Measurements from ENCODE around the gene ABCA4. TPM values are rescaled to one million over a fixed set of nuclear protein-coding genes. Genes with fewer than 3 reads are reported as not detected.

ABCA4 gene
- total RNA-seq, 1 donor from 2014 or later = 487 TPM

DNA sequence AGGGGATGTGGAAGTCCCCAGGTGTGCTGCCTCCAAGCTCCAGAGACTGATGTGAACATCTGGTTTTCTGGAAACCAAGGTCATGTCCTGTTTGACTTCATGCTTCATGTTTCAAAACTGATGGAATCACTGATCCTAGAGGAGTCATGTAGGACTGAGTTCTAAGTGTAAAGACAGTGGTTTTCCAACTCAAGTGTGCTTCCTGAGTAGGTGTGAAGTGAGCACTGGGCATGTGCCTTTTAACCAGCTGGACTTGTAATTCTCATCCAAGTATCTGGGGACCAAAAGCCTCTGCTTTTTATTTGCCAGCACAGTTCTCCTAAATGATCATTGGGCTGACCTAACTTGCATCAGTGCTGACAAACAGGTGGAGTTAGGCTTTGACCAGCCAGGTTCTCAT is 36.9 kb downstream of the ABCA4 start:
- DNase-seq (ENCODE audit: low read depth in 2 of 2) = peak in 1 of 2 donors; percentile 33

DNA sequence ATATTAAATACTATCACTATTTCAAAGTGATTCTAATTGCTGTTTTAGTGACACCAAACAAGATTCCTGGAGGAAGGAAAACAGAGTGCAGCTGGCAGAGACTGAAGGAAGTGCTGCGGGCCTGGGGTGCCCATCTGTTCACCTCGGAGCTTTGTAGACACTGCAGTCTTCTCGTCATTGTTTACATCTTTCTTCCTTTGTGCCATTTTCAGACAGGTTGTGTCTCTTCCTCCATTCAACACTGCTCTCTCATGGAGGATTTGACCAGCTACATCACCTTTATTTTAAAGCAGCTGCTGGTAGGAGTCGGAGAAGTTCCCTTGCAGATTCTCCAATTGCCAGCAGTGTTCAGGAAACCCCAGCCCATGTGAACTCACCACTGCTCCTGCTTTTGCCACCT is 37.3 kb downstream of the ABCA4 start:
- DNase-seq (ENCODE audit: low read depth in 2 of 2) = peak in 1 of 2 donors; percentile 62

DNA sequence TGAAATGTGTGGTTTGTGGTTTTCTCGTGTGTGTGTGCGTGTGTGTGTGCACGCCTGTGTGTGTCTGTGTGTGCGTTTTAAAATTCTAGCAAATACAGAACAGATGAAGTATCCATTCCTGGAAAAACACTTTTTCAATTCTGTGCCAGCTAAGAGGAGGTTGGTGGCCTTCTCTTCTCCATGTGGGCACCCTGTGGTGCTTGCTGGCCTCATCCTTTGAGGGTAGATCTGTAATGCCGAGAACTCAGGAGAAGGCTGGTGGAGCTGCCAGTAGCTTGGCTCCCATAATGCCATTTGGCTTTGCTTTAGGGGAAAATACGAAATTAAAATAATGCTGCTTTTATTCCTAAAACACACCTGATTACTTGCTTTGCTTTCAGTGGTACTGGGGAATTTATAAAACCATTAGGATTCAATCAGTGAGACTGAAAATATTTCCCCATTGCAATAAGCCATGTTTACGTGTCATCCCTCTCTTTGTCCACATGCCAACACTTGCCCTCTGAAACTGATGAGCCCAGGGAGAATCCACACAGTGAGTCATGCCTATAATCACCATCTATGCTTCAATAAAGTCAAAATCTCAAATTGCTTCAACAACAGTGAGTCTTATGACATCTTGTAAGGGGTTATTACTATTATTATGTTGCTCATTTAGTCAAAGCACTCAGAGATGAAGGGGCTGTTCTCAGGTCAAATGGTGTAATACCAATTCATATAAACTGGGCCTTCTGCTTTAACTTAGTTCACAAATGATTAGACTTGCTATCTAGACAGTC is 39.2 kb downstream of the ABCA4 start:
- peak; percentile 64 to 72 for DNase-seq (ENCODE audit: low read depth in 2 of 2)

DNA sequence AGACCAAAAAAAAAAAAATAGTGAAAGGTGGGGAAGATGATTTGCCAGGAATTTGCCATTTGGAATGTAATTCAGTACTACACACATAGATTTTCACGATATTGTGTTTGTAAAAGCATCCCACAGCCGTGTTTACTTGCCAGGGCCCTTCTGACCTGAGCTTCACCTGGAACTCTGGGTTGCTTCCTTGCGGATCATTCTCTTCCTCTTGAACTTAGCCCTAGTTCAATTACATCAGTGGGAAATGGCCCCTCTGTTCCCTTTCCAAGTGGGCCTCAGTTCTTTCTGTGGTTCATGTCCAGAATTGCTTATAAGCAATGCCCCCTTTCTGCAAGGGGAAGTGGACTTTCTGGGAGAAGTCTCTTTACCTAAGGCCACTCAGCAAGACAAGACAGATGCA is 41.0 kb downstream of the ABCA4 start:
- DNase-seq (ENCODE audit: low read depth in 2 of 2) = peak in 1 of 2 donors; percentile 62

DNA sequence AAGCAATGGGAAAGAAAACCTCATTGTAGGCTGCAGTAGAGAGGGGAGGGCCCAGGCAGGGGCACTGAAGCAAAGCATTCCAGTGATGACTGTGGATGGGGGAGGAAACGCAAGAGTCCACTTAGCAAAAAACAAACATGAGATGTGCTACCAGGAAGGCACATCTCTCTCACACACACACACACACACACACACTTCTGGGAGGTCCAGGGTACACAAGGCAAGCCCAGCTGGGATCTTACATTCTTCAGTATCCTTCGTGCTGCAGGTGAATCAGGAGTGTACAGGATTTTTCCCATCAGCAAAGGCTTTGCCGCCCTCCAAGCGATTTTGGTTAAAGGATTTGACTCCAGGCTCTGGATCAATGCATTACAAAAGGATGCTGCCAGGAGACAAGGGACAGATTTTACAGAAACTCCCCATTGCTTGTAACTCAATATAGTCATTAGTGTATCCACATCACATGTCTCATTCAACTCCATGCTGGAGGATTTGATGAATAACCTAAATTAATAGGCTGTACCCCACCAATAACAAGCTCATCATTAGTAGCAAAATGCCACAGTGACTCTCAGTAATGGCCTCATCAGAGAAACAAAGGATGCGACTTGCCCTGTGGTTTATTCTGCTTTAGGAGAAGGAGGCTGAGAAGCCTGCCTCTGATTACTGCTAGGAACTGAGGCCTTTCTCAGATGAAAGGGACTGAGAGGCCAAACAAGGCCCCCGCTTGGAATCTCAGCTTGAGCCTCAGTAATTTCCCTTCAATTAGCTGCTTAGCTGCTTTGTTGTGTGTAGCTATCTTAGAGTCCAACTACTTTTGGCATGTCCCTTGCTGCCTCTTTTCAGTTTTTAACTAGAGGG is 41.6 kb downstream of the ABCA4 start:
- DNase-seq (ENCODE audit: low read depth in 2 of 2) = peak; percentile 27 to 35

DNA sequence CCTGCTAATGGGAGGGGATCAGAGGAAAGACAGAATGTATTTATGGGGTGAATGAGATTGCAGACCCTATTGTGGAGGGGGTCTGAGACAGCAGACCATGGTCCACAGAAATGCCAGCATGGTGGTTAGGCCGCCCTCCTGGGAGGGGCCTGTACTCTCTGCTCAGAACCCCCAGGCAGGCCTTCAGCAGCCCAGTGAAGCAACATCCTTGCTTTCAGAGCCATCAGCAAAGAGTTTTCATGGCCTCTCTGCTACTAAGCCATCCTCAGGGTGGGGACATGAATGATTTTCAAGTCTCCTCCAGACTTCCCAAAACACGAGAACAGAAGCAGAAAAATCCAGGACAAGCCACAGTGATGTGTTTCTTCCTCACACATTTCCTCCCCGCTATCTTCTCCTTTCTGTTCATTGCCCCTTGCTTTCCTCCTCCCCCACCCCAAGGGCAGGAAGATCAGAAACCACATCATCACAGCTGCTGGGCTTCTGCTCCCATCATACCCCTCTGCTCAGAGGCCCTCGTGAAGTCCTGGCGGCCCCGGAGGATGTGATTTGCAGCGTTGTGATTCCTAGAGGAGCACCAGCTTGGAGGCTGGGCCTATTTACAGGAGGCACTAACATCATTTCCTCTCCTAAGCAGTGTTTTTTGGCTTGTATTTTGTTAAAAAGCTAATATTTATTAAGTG is 48.0 kb downstream of the ABCA4 start:
- peak; percentile 27 to 33 for DNase-seq (ENCODE audit: low read depth in 2 of 2)

DNA sequence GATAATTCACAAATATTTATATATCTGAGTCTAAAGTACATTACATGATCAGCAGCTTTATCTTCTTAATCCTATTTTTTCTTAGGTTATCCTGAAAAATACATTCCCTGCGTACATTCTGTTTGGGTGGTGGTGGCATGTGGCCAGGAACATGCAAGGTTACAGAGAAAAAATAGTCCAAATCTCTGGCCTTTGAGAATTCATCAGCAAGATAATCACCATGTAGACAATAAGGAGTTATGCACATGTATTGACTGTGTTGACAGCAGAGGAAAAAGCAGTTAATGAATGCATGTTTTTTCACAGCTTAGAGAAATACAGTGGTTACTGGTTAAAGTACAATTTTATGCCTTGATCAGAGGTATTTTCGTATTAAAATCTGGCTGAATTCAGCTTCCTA is 49.0 kb downstream of the ABCA4 start:
- DNase-seq (ENCODE audit: low read depth in 2 of 2) = peak in 1 of 2 donors; percentile 47

DNA sequence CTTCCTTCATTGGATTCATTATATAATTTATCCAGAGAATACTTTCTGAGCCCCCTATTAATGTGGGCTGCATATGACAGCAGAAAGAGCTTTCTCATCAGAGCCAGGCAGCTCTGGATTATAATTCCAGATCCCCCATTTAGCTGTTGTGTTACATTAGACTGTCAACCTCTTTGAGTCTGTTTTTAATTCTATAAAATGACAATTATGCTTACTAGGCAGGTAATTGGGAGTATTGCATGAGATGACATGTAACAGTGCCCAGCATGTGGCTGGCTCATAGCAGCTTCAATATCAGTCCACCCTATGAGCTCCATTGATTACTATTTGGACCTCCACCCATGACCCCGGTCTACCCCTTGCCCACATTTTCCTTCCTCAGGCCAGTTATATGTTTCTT is 49.6 kb downstream of the ABCA4 start:
- no peak for DNase-seq (ENCODE audit: low read depth in 2 of 2)

DNA sequence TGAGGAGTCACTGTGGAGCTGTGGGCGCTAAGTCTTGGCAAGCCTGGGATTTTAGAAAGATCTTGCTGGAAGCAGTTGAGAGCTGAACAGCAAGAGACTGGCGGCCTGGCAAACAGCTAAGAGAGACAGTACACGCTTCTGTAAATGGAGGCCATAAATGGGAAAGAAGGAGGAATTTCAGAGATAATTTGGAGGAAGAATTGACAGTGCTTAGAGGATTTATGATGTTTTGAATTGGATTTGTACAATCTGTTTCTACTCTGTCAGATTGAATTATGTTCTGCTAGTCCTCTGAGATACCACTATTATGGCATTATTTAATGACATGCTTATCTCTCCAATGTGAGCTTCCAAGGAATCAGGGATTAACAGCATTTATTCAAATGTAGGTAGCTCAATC is 50.1 kb downstream of the ABCA4 start:
- DNase-seq (ENCODE audit: low read depth in 2 of 2) = no peak

DNA sequence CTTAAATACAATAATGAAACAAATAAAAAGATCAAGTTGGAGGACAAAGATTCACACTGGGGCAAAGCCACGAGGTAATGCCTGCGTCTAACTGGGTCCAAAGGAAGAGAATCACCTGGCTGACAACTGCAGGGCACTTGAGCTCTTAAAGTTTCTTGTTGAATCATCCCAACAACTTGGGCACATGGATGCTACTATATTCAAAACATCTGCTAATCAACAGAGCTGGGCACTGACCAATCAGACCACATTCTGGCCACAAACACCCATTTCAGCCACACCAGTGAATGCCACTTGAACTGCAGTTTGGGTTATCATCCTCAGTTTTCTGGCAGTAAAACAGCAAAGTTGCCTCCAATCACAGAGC is 51.0 kb downstream of the ABCA4 start:
- DNase-seq (ENCODE audit: low read depth in 2 of 2) = no peak

DNA sequence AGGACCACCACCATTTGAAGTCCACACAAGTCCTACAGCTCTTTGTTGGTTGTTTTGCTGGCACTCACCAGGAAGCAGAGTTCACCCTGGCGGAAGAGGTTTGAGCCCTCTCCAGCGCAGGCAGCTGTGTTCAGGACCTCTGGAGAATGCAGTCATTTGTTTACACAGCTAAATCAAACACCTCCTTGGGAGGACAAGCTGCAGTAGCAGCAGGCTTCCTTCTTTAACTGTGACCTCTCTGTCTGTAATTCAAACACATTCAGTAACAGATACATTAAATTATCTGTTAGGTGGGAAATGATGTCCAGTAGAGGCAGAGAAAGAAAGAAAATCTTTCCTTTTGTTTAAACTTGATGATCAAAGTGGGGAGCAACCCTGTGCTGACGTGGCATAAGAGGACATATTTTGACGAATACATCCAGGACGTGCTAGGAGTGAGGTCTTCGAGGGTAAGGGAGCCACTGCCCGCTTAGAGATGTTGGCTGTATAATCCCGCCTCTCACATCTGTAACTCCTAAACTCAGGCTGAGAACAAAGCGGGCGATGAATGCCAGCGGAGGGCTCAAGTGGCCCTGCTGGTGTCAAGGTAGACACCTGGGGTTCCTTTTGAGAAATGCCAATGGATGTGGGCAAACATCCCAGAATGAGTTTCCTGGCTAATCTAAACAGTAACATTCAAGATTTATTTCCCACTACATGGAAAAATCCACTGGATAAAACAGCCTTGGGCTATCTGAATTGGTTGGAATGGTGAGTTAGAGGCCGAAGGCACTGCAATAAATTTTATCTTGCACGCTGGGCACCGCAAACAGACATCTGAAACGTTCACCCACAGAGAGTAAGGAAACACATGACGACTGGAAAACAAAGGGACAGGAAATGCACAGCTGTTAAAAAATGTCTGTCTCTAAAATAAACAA is 51.7 kb downstream of the ABCA4 start:
- peak; percentile 93 to 98 for DNase-seq (ENCODE audit: low read depth in 2 of 2)

DNA sequence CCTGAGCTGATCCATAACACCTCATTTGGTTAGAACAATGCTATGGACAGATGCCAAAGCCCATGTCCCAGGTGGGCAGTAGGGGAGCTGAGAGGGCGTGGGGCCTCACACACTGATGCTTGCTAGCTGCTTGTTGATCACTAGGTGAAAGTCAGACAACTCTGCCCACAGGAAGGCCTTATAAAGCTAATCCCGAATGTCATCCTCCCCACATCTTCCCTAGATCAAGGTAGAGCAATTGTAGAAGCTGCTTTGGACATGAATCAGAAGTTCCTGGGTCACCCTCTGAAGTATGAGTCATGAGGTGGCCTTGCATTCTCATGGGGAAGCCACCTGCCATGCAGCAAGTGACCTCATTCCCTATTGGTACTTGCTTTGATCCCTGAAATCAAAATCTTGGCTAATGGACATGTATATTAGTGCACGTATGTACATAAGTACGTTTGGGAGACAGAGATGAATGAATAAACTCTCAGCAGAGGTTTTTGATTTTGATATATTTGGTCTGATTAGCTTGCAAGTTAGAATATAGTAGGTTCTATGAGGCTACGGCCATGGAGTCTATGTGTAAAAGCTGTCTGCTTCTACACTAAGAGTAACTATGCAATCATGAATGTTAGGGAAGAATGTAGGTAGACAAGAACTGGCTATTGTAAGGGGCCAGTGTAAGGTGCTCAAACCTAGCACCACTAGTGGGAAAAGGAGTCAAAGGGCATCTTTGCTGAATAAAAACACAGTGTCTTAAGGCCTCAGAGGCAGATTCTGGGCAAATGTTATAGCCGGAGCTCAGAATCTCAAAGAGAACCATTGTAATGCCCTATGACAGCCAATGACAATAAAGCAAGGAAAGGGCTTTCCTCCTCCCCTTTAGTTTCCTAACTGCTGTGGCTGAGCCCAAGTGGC is 52.6 kb downstream of the ABCA4 start:
- peak; percentile 89 to 93 for DNase-seq (ENCODE audit: low read depth in 2 of 2)

DNA sequence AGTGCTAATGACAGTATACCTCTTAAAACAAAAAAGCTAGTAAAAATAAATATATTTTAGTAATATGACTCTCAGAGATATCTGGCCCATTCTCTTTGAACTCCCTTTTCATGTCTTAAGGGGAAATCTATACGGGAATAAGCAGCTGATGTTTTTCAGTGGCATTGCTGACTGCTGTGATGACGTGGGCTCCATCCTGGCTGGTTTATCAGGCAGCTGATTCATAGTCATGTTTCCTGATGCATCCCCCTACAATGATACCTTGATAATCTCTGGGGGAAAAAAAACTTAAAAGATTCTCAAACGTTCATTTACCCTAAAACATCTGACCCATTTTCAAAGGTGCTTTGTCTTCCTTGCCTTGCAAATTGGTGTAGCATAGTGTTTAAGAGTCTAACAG is 53.8 kb downstream of the ABCA4 start:
- peak; percentile 96 to 98 for DNase-seq (ENCODE audit: low read depth in 2 of 2)

DNA sequence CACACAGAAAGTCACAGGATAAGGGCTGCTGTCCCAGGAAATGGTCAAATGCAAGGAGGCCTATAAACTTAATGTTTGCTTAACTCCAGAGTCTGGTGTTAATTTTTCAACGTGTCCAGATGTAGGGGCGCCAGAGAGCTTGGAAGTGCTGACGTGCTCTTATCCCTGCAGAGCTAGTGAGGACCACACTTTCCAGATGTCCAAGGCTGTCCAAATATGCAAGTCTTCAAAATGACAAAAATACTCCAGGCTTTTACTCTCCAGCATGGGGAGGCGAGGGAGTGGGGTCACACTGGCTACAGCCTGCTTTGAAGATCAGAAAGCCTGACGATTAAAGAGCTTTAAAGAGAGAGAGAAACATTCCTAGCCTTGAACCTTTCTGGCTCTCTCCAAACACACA is 57.6 kb downstream of the ABCA4 start:
- DNase-seq (ENCODE audit: low read depth in 2 of 2) = peak; percentile 81 to 83

DNA sequence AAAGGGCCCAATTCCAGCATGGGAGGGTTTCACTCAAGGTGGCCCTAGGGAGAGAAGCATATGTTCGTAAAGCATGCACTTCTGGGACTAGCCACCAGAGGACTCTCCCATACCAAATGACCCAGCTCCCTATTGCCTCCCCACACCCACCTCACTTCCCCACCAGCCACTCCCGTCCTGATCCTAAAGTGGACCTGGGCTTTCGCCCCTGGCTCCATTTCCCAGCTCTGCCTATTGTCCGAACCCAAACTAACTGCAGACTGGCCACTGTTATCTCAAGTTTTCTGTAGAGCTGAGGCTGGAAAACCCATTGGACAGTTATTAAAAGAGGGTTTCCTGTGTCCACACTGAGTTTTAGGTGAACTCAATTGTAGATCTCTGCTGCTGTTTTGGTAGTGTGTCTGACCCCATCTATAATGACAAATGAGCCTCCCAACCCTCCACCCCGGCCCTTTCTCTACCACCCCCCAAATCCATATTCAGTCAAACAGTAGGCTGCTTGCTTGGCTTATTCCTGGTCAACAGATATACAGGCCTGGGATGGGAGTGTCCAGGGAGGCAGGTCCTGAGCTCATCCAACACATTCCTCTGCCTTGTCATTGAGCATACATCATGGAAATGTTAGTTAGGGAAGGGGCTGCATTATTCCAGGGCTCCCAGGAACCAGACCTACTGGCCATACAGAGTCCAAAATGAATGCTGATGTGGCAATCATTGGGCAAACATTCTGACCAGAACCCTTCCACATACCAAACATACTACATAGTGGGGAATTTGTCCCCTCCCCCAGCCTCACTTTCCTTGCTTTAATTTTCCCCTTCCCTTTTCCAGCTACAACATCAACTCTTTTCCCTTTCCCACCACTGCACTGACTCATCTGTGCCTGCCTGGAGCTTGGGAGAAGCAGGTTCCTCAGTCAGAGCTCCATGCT is 59.2 kb downstream of the ABCA4 start:
- DNase-seq (ENCODE audit: low read depth in 2 of 2) = peak; percentile 89 to 96

DNA sequence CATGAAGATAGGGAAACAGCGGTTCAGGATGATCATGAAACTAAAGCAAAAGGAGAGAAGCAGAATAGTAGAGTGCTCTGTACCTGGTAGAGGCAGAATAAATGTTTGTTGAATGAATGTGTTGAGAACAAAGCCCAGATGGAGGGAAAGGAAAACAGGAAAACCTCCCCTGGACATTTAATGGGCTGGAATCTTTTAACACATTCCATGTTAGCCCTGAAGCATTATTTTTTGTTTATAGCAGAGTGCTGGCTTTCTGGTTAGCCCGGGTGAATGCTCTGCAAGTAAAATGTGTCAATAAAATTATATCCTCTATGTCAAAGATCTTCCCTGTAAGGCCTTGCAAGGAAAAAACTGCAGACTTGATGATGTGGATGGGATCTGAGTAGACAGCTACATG is 60.2 kb downstream of the ABCA4 start:
- peak in 1 of 2 donors; percentile 72 for DNase-seq (ENCODE audit: low read depth in 2 of 2)

DNA sequence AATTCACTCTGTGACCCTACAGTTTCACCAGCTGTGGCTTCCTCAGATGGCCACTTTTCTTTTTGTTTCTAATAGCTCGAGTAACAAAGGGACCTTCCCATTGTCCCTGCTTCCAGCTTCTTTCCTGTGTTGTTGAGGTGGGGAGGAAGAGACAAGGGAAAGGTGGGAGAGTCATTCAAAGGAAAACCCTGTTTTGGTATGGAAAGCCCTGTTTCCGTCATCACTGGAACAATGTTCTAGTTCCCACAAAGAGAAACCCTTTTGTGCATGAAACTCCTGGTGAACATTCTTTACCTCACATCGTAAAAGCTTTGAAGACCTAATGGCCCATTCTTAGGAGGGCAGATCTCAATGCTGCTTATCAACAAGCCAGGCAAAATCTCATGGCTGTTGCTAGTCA is 62.2 kb downstream of the ABCA4 start:
- peak; percentile 45 to 92 for DNase-seq (ENCODE audit: low read depth in 2 of 2)

DNA sequence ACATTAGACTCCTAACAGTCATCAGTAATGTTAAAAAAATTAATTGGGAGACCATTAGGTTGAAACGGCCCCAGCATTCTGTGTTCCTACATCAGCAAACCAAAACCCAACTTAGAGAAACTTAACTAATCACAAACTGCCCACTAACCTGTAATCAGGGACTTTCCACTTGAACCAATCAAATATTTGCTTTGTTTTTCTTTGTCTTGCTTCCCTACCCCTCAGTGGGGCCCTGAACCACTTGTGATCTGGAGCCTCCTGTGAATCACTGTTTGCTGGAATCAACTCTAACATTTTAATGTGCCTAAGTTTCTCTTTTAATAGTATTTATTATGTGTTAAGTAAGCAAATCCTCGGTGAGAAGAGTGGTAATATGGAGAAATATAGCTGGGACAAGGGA is 64.0 kb downstream of the ABCA4 start:
- DNase-seq (ENCODE audit: low read depth in 2 of 2) = no peak

DNA sequence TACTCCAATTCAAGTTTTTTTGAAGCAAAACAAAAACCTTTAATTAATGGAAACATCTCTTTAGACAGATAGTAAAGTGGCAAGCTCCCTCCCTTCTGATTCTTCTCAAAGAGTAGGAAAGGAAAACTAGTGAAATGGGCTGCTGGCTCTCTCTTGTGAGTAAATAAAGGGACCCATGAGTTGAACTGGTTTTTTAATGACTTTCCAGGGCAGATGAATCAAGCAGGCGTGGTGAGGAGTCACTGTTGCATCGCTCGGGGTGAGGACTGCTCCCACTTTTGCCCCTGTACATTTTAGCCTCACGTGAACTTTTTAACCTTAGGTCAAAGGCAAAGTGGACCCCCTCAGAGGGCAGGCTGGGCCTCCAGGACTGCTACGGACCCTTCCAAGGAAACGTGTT is 64.8 kb downstream of the ABCA4 start:
- DNase-seq (ENCODE audit: low read depth in 2 of 2) = no peak
